ENCODE results near the gene CBY3. TPM values are rescaled to one million over a fixed set of nuclear protein-coding genes. Genes with fewer than 3 reads are reported as not detected.
"Not testable (repeated sequence)": the region's sequence is repeated elsewhere in the genome, so short reads cannot be mapped to it uniquely, and the experiment has no call there.

The CBY3 gene
- total and polyA plus RNA-seq, 2 of the 4 experiments (the other 2 are of a cell fraction), result 0.18 TPM; not detected in 1

DNA sequence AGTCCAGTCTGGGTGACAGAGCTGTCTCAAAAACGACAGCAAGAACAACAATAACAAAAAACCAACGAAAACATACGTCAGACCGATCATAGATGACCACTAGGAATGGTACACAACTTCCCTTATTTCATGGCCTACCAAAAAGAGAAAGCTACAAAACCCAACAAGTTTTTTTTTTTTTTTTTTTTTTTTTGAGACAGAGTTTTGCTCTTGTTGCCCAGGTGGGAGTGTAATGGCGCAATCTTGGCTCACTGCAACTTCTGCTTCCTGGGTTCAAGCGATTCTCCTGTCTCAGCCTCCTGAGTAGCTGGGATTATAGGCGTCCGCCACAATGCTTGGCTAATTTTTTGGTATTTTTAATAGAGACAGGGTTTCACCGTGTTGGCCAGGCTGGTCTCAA lies 8.4 kb upstream of the CBY3 start:
- H4K8ac ChIP-seq (ENCODE audit: low read depth in 2 of 2, low read length in 2 of 2); H3K9ac ChIP-seq (ENCODE audit: low read depth, low read length); H4K5ac ChIP-seq (ENCODE audit: low read depth, low read length); H2BK15ac ChIP-seq (ENCODE audit: low read depth, low read length); H3K23ac ChIP-seq (ENCODE audit: low read depth, low read length); H2BK20ac ChIP-seq (ENCODE audit: low read depth, low read length); H3K4me3 ChIP-seq (ENCODE audit: insufficient read depth, low read depth, low read length); H3K4ac ChIP-seq (ENCODE audit: low read depth, low read length); H3K79me1 ChIP-seq (ENCODE audit: low read depth in 1 of 2, low read length in 2 of 2); H3K9me1 ChIP-seq (ENCODE audit: insufficient read depth, low read length); H3K27me3 ChIP-seq (ENCODE audit: control insufficient read depth, insufficient read depth, low read length); BruUV-seq (replicated peaks); H4K20me1 ChIP-seq (ENCODE audit: insufficient read depth, low read length); DNase-seq; H3K14ac ChIP-seq (replicated peaks; ENCODE audit: low read depth, low read length); H3K4me1 ChIP-seq (ENCODE audit: control insufficient read depth, insufficient read depth, low read length); H3K56ac ChIP-seq (ENCODE audit: extremely low read depth, insufficient read depth, low read length); H3K18ac ChIP-seq (ENCODE audit: low read depth, low read length); H2AK9ac ChIP-seq (replicated peaks; ENCODE audit: low read depth, low read length, poor library complexity); H3K9me3 ChIP-seq (ENCODE audit: control insufficient read depth, insufficient read depth, low read length); ATAC-seq (ENCODE audit: low read depth); H3K4me2 ChIP-seq (ENCODE audit: low read depth, low read length); H3K27ac ChIP-seq (ENCODE audit: insufficient read depth, low read length); H3K36me3 ChIP-seq (ENCODE audit: control insufficient read depth, insufficient read depth, low read length); H2AFZ ChIP-seq (replicated peaks; ENCODE audit: low read length, poor library complexity); intact Hi-C loops (cut with micrococcal nuclease); H2BK5ac ChIP-seq (ENCODE audit: low read depth, low read length, poor library complexity, severe bottlenecking); H4K91ac ChIP-seq (ENCODE audit: insufficient read depth, low read depth, low read length); POLR2A ChIA-PET (ENCODE audit: unreplicated experiment); H2BK120ac ChIP-seq (ENCODE audit: low read depth, low read length); H2AK5ac ChIP-seq (ENCODE audit: low read depth, low read length); dilution Hi-C loops (cut with HindIII; ENCODE audit: low sequenced_read_pairs, unreplicated experiment); in situ Hi-C loops (cut with MboI; ENCODE audit: low sequenced_read_pairs): not testable (repeated sequence)
- WGBS, 2 experiments (ENCODE audit: extremely low coverage in 2 of 2, insufficient read length in 1 of 2), result no CpG with 5 or more reads among the region's 9 CpGs
- CTCF ChIA-PET, result interaction anchor here (0.6 kb wide), 1 partner anchor 13 kb away, joined by 6 read pairs; no protein-coding TSS in a partner anchor
